ENCODE measurements around the gene DAB1. TPM values are rescaled to one million over a fixed set of nuclear protein-coding genes. Genes with fewer than 3 reads are reported as not detected.

DAB1 gene
- total and polyA plus RNA-seq, 2 of the 8 experiments (the other 6 are each of a cell fraction or from before 2014, with no cell fraction given), result 4.4 to 11.8 TPM

- TF ChIP-seq SIN3A (conservative IDR thresholded peaks at IDR 0.05 in 1 of 2, IDR thresholded peaks at IDR 0.05 in 1 of 2; ENCODE audit: low read depth in 1 of 2, low read length in 2 of 2) (no peak), RBBP5 (IDR thresholded peaks at IDR 0.05; ENCODE audit: borderline replicate concordance, low read depth, low read length) (no peak), HDAC6 (IDR thresholded peaks at IDR 0.05; ENCODE audit: low read depth, low read length) (no peak), TAF7 (optimal IDR thresholded peaks at IDR 0.05; ENCODE audit: borderline replicate concordance, low read depth, low read length) (no peak), JUND (IDR thresholded peaks at IDR 0.05; ENCODE audit: low read length) (no peak)
These were observed 332.2 kb downstream of the DAB1 start (continued) for GRCh38 chr1:57091642-57092041.

Data from H1 (cell line).